Fibroblast of lung (primary cell): ENCODE results near the gene LTBP1. TPM values are rescaled to one million over a fixed set of nuclear protein-coding genes. Genes with fewer than 3 reads are reported as not detected.

ENCODE experiments used
- DNase-seq, 2 donors: peaks; one replicate each; pipeline versions ENCODE4 v3.0.0 to v3.0.0-alpha.2; 2010; ENCODE audit warnings: low read depth in 2 of 2
- H2AFZ ChIP-seq: 2 replicates; pipeline ENCODE4 v1.5.1; 2012; ENCODE audit warnings: low read length, control low read depth, inconsistent platforms
- H3K27ac ChIP-seq: 2 replicates; pipeline ENCODE4 v1.5.1; 2011; ENCODE audit warnings: low read length, control low read depth; ENCODE audit not compliant: insufficient read depth
- H3K27me3 ChIP-seq: 2 replicates; pipeline ENCODE4 v1.5.1; 2011; ENCODE audit warnings: mild to moderate bottlenecking, low read length; ENCODE audit not compliant: control insufficient read depth, insufficient read depth
- H3K36me3 ChIP-seq: 2 replicates; pipeline ENCODE4 v1.5.1; 2011; ENCODE audit warnings: low read length; ENCODE audit not compliant: control insufficient read depth, insufficient read depth
- H3K4me1 ChIP-seq: 2 replicates; pipeline ENCODE4 v1.5.1; 2011; ENCODE audit warnings: low read length; ENCODE audit not compliant: control insufficient read depth, insufficient read depth; ENCODE audit errors: extremely low read depth
- H3K4me2 ChIP-seq: 2 replicates; pipeline ENCODE4 v1.5.1; 2011; ENCODE audit warnings: low read length, control low read depth; ENCODE audit not compliant: insufficient read depth; ENCODE audit errors: extremely low read depth
- H3K4me3 ChIP-seq, 4 experiments: fragments of 200-600 bp in 1 of 4; sonication (generic) in 1 of 4; replicated peaks in 1 of 4; 2 replicates each; pipeline ENCODE4 v1.5.1; 2011 to 2016; ENCODE audit warnings: low read length in 4 of 4, low read depth in 3 of 4, mild to moderate bottlenecking in 3 of 4, control low read depth in 2 of 4, inconsistent platforms in 1 of 4, mixed read lengths in 1 of 4; ENCODE audit not compliant: insufficient read depth in 1 of 4; ENCODE audit errors: control extremely low read depth in 1 of 4
- H3K79me2 ChIP-seq: 2 replicates; pipeline ENCODE4 v1.5.1; 2012; ENCODE audit warnings: mild to moderate bottlenecking, low read length, inconsistent platforms; ENCODE audit not compliant: control insufficient read depth, insufficient read depth
- H3K9ac ChIP-seq: 2 replicates; pipeline ENCODE4 v1.5.1; 2011; ENCODE audit warnings: mild to moderate bottlenecking, low read length, control low read depth; ENCODE audit not compliant: insufficient read depth
- H3K9me3 ChIP-seq: 2 replicates; pipeline ENCODE4 v1.5.1; 2012; ENCODE audit warnings: low read depth, low read length; ENCODE audit not compliant: control insufficient read depth, insufficient read depth
- H4K20me1 ChIP-seq: 2 replicates; pipeline ENCODE4 v1.5.1; 2011; ENCODE audit warnings: low read length; ENCODE audit not compliant: control insufficient read depth, insufficient read depth; ENCODE audit errors: extremely low read depth
- CTCF ChIP-seq, 2 donors: IDR thresholded peaks in 1 of 2; conservative IDR thresholded peaks in 1 of 2; 1 replicate in 1 of 2; 2 replicates in 1 of 2; pipeline ENCODE4 v1.5.1; 2011 to 2012; ENCODE audit warnings: low read length in 2 of 2, control low read depth in 1 of 2, inconsistent platforms in 1 of 2, low read depth in 1 of 2, mild to moderate bottlenecking in 1 of 2
- EZH2 ChIP-seq: IDR thresholded peaks from 2 replicates; pipeline ENCODE4 v1.5.1; 2012; ENCODE audit warnings: low read length, control low read depth, mild to moderate bottlenecking; ENCODE audit errors: missing control alignments
- polyA plus RNA-seq, 2 donors: library from polyadenylated mRNA; depleted of rRNA in 1 of 2; stranded (reverse) in 1 of 2; unstranded in 1 of 2; fragments of >200 nt; gene quantifications; 2 replicates each; pipeline ENCODE4 v1.2.1, GENCODE V29; 2011 to 2012; ENCODE audit warnings: missing spikeins in 1 of 2
- total RNA-seq: library from RNA; depleted of rRNA; stranded (reverse); fragments of >200 nt; gene quantifications from 2 replicates; pipeline ENCODE4 v1.2.1, GENCODE V29; 2014

LTBP1 gene
- total and polyA plus RNA-seq, 2 donors (not counting 1 experiment from before 2014, with no cell fraction given): 254 to 324 TPM

GRCh38 chr2:33436083-33436482, 489.3 kb downstream of the LTBP1 start:
- no peaks in the 10 kb centered on the region for H3K9me3 ChIP-seq
- no peak for DNase-seq
- H3K27me3 ChIP-seq: no peaks in the 10 kb centered on the region
- no peak overlapping the region for H3K9ac ChIP-seq
- no peak overlapping the region for H3K27ac ChIP-seq
- H3K79me2 ChIP-seq: no peaks in the 10 kb centered on the region
- H4K20me1 ChIP-seq: no peaks in the 10 kb centered on the region
- H3K4me1 ChIP-seq: peaks cover 16% of the 10 kb centered on the region
- no peaks in the 10 kb centered on the region for H3K36me3 ChIP-seq
- no peak overlapping the region for H2AFZ ChIP-seq
- TF ChIP-seq CTCF (conservative IDR thresholded peaks at IDR 0.05 in 1 of 2, IDR thresholded peaks at IDR 0.05 in 1 of 2; ENCODE audit: low read depth in 1 of 2, low read length in 2 of 2) (no peak), EZH2 (no peak)
- H3K4me3 ChIP-seq: no peak overlapping the region
- H3K4me2 ChIP-seq: no peak overlapping the region

- peak; percentile 96 to 99 for DNase-seq
- Histone ChIP-seq H4K20me1 (no peaks in the 10 kb centered on the region), H3K4me2 (peak overlapping the region; percentile 3), H3K36me3 (no peaks in the 10 kb centered on the region), H3K27me3 (no peaks in the 10 kb centered on the region), H3K27ac (peak overlapping the region; percentile 15), H3K79me2 (no peaks in the 10 kb centered on the region), H3K4me1 (peaks cover 13% of the 10 kb centered on the region), H2AFZ (no peak overlapping the region), H3K4me3 (no peak overlapping the region), H3K9me3 (no peaks in the 10 kb centered on the region), H3K9ac (no peak overlapping the region)
- TF ChIP-seq EZH2 (no peak), CTCF (conservative IDR thresholded peaks at IDR 0.05 in 1 of 2, IDR thresholded peaks at IDR 0.05 in 1 of 2; ENCODE audit: low read depth in 1 of 2, low read length in 2 of 2) (no peak)
These were observed 490.5 kb downstream of the LTBP1 start for GRCh38 chr2:33437297-33437696.

- peak in 1 of 2 donors; percentile 37 for DNase-seq
- no peak overlapping the region for H3K4me3 ChIP-seq
- H3K27ac ChIP-seq: peak overlapping the region; percentile 15
- H3K4me2 ChIP-seq: peak overlapping the region; percentile 3
- H3K79me2 ChIP-seq: no peaks in the 10 kb centered on the region
- H3K9me3 ChIP-seq: no peaks in the 10 kb centered on the region
- H3K27me3 ChIP-seq: no peaks in the 10 kb centered on the region
- H3K4me1 ChIP-seq: peaks cover 13% of the 10 kb centered on the region
- H2AFZ ChIP-seq: no peak overlapping the region
- TF ChIP-seq CTCF (conservative IDR thresholded peaks at IDR 0.05 in 1 of 2, IDR thresholded peaks at IDR 0.05 in 1 of 2; ENCODE audit: low read depth in 1 of 2, low read length in 2 of 2) (no peak), EZH2 (no peak)
- H3K36me3 ChIP-seq: no peaks in the 10 kb centered on the region
- H4K20me1 ChIP-seq: no peaks in the 10 kb centered on the region
- H3K9ac ChIP-seq: no peak overlapping the region
These were observed 491.1 kb downstream of the LTBP1 start for GRCh38 chr2:33437815-33438214.
